NCI-H128 (cell line): Measurements from ENCODE around the gene RC3H2.
"Not testable (repeated sequence)": the region's sequence is repeated elsewhere in the genome, so short reads cannot be mapped to it uniquely, and the experiment has no call there.

Experiments used
- DNase-seq: peaks from one replicate; lab custom pipeline; 2025; ENCODE audit not compliant: unreplicated experiment; lab: John Stamatoyannopoulos, UW

RC3H2 gene

DNA sequence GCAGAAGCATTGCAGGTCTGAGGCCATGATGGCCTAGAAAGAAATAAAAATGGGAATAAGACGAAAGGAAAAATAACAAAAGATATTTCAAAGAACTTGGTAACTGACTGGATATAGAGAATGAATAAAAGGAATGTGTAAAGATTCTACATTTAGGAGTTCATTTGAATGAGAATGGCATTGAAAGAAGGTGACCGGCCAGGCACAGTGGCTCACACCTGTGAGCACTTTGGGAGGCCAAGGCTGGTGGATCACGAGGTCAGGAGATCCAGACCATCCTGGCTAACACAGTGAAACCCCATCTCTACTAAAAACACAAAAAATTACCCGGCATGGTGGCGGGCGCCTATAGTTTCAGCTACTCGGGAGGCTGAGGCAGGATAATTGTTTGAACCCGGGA, 17.6 kb upstream of the RC3H2 start:
- no peak for DNase-seq

DNA sequence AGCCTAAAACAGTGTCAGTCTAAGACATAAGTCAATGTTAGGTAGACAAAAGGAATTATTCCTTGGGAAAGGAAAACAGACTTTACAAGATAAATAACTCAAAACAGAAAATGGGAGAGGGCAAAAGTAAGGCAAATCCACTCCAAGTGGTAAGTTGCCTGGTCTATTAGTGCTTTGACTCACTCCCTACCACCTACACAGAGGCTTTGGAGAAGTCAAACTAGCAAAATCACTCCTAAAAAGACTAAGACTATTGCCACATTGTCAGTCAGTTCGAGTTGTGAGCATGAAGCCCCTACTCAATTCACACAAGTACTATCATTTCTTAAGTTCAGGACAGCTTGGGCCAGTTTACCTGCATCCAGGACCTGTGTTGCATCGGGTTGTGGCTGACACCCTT, 13.2 kb upstream of the RC3H2 start:
- DNase-seq, result no peak

DNA sequence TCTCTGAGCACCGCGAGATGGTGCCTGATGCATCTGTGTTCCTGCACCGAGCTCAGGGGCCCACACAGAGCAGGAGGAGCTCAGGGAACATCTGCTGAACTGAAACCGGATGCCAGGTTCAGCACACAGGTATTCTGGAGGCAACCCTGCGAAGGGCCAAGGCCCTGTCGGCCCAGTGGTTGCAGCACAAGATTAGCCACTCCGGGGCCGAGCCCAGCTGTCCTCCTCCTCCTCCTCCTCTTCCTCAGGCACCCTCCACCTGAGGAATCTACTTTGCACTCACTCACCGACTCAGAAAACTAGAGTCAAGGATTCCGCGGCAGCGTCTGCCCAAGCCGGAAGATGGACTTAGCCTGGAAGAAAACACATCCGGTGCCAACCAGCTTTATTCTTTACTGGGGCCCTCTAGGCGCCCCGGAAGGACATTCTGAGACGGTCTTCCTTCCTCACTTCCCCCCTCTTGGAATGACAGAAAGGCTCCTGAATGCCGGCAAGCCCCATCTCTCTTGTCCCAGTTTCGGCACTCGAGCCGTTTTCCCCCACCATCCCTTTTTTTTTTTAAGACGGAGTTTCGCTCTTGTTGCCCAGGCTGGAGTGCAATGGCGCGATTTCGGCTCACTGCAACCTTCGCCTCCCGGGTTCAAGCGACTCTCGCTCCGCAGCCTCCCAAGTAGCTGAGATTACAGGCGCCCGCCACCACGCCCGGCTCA, 8.0 kb upstream of the RC3H2 start, which contains the start of gene ZBTB6:
ZBTB6 (minus strand) TSS at position 360 of the 710 bp plus-strand sequence. CDS start 1,251 bp downstream, outside the sequence.
- DNase-seq, result peak; percentile 29

DNA sequence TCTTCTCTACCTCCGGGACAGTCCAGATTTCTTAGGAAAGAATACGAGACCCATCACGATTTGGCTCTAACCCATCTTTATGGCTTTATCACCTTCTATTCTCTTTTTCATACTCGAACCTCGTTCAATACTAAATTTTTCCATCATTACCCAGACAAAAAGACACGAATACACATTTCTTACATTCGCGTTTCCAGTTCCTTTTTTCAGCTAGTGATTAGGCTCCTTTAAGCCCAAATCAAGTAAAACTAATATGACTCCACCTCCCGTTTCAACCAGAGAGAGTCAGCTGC, 7.5 kb upstream of the RC3H2 start:
- no peak for DNase-seq

DNA sequence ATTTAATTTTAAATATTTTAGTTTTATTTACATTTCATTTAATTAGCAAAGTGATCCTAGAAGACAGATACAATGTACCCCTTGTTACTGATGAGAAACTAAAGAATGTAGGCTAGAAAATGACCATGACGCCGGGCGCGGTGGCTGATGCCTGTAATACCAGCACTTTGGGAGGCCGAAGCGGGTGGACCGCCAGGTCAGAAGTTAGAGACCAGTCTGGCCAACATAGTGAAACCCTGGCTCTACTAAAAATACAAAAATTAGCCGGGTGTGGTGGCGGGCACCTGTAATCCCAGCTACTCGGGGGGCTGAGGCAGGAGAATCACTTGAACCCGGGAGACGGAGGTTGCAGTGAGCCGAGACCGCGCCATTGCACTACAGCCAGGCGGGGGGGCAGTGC, 963 bp upstream of the RC3H2 start:
- not testable (repeated sequence) for DNase-seq

DNA sequence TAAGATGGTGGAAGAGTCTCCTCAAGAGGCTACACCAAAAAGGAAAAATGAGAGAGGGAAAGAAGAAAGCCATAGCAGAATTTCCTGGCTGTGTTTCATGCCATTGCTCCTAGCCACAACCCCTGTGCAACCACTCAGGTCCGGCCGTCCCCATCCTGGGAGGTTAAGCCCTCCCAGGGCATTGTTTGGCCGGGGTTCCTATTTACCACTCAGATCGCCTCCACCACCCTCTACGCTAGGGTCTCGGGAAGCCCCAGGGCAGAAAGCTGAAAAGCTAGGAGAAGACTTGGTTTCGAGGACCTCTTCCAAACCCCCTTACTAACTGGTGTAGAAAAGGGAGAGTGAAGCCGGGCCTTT, 715 bp downstream of the RC3H2 start:
- DNase-seq, result no peak

DNA sequence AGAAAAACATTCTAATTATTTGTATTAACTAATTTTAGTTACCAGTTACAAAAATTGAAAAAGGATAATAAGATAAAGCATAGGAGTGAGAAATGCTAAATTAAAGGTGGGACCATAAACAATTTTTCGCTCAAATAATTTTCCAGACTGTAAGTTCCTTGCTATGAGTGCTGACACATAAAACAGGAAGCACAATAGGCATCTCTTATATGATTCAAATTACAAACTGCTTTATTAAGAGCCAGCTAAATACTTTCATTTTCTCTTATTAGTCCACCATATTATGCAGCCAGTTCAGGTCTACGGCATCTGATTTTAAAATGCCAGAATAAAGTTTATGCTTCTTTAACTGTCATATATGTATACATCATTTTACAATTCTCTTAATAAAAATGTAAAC, 4.4 kb downstream of the RC3H2 start:
- no peak for DNase-seq

DNA sequence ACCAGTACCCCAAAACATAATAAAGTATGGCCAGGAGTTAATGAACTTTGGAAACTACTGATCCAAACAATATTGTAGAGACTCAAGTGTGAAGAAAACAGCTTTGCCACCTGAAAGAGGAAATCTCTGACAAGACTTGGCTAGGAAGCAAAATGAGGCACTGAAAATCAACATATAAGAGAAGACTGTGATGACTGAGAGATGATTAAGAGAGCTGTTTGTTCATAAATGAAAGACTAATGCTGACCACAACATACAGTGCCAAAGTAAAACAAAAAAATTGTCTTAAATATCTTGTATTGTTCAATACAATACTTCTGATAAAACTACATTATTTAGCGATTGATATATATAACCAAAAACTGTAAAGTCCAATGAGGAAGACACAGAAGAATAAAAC, 7.2 kb downstream of the RC3H2 start:
- DNase-seq, result no peak

DNA sequence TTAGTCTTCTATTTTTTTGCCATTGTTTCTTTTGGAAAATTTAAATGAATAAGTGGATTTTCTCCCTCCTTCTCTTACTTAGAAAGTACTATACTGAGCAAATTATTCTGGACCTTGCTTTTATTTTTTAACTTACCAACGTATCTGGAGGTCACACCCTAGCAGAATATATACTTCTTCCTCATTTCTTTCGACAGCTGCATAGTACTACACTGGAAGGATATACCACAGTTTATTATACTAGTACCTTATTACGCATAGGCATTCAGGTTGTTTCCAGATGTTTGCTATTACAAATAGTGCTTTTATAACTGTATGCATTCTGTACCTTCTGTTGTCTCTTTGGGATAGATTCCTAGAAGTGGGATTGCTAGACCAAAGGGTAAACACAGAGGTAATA, 16.7 kb downstream of the RC3H2 start:
- no peak for DNase-seq

DNA sequence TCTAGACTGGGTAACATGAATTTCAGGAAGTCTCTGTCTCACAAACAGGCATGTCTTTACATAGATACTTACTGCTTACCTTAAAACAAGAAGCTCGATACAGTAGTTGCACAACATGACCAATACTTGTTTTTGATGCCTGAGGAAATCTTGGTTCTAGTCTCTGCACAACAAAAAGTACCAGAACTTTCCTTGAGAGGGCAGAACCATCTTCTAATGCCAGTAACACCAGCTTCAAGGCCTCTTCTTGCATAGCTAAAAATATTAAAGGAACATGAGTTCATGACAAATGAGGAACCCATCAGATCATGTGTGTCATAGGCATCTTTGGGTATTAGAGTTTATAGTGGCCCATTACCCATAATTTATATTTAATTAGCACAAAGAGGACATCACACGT, 22.0 kb downstream of the RC3H2 start:
- DNase-seq, result no peak

DNA sequence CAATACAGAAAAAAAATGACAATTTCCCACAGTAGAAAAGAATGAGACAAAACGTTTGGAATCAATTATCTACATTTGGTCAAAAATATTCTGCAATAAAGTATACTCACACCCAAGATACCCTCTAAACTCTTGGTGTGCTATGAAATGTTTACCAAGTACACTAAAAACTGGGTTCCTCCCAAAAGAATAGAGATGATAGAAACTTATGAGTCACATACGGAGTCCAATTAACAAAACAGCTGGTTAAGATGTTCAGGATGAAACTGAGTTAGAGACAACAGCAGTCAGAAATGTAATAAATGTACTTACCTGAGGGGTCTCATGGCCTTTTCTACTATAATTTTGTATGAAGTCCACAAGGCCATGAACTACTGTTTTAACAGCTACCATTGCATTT, 25.7 kb downstream of the RC3H2 start:
- DNase-seq, result no peak

DNA sequence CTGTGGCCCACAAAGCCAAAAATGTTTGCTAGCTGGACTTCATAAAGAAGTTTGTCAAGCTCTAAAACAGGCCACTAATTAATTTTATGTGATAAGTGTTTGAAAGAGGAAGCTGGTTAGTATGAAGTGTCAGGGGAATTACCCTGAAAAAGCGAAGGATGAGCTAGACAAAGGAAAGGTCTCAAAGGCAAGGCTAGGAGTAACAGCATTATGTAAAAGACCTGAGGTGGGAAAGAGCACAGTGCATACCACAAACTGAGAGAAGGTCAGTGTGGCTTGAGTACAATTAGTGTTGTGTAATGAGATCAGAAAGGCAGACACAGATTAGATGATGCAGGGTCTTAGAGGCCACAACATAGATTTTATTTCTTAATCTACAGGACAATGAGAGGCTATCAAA, 29.6 kb downstream of the RC3H2 start:
- DNase-seq, result no peak

DNA sequence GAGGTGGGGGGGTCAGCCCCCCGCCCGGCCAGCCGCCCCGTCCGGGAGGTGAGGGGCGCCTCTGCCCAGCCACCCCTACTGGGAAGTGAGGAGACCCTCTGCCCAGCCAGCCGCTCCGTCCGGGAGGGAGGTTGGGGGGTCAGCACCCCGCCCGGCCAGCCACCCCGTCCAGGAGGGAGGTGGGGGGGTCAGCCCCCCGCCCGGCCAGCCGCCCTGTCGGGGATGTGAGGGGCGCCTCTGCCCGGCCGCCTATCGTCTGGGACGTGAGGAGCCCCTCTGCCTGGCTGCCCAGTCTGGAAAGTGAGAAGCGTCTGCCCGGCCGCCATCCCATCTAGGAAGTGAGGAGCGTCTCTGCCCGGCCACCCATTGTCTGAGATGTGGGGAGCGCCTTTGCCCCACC, 37.9 kb downstream of the RC3H2 start:
- not testable (repeated sequence) for DNase-seq

DNA sequence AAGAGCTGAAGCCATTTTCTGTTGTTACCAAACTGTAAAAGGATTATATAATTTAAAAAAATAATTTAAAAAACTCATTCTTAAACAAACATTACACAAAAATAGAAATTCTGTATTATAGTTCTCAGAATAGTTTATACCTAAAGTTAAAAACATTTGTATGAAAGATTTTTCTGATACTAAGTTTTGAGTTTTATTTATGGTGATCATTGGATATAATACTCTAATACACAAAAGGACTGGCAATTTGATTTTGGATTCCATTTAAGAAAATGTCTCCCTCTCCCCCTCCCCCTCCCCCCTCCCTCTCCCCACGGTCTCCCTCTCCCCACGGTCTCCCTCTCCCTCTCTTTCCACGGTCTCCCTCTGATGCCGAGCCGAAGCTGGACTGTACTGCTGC, 39.1 kb downstream of the RC3H2 start:
- no peak for DNase-seq

DNA sequence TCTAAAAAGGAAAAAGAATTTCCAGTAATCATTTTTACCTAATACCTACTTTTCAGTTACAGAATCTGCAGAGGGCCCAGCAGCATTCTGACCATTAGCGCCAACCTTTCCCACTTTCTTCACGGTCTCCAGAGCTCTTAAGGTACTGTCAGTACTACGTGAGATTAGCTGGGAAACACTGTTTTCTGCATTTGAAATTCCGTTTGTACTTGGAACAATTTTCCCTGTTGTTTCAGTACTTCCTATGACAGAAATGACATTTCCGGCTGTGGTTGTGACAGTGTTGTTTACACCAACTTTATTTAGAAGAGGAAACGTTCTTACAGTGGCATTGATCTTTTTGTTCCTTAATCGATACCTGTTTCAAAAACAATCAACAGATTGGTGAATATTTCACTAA, 39.9 kb downstream of the RC3H2 start:
- no peak for DNase-seq

DNA sequence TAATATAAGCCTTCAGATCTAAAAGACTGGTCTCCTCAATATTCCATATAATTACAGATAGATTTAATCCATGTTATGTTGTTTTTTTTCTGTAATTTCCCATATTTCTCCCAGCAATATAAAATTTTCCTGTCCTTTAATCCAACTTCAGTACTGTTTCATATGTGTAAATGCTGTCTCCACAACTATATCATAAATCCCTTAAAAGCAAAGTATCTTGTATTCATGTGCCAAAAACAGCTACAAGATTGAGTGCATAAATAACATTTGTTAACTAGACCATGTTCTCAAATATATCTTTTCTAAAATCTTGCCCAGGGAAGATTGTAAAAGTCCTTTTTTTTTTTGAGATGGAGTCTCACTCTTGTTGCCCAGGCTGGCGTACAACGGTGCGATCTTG, 41.8 kb downstream of the RC3H2 start:
- no peak for DNase-seq

DNA sequence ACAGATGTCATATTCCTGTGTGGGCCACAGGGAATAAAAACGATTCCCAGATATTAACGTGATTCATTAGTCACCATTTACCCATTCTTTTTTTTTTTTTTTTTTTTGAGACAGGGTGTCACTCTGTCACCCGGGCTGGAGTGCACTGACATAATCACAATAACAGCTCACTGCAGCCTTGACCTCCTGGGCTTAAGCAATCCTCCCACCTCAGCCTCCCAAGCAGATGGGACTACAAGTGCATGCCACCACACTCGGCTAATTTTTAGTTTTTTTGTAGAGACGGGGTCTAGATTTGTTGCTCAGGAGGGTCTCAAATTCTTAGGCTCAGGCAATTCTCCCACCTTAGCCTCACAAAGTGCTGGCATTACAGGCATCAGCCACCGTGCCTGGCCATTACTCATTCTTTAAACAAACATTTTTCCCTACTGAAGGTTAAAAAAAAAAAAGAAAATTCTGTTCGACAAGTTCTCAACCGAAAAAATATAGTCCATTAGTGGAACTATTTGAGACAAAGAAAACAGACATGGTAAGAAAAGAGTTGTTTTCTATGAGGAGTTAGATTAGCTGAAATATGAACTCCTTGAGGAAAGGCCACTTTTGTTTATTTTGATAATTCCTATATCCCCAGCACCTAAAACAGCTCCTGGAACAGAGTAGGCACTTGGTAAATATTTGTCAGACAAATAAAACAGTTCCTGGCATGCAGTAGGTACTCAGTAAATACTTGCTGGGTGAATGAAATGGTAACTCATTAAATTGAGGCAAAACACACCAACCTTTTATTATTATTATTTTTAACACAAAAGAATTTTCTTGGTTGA, 44.6 kb downstream of the RC3H2 start:
- DNase-seq, result no peak

DNA sequence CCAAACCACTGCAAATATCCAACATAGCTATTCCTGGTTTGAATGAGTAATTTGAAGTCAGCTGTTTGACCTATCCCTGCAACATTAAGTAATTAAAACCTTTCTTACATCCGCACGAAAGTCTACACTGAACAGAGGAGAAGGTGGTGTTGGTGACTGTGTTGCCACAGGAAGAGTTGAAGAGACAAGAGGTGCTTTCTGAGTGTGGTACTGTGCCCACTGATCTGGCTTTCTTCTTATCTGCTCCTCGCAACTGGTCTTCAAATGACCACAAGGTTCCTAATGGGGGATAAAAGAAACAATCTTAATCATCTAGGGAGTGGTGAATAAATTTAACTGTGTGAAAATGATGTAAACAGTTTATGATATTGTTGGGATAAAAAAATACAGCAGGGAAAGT, 47.3 kb downstream of the RC3H2 start:
- DNase-seq, result no peak

DNA sequence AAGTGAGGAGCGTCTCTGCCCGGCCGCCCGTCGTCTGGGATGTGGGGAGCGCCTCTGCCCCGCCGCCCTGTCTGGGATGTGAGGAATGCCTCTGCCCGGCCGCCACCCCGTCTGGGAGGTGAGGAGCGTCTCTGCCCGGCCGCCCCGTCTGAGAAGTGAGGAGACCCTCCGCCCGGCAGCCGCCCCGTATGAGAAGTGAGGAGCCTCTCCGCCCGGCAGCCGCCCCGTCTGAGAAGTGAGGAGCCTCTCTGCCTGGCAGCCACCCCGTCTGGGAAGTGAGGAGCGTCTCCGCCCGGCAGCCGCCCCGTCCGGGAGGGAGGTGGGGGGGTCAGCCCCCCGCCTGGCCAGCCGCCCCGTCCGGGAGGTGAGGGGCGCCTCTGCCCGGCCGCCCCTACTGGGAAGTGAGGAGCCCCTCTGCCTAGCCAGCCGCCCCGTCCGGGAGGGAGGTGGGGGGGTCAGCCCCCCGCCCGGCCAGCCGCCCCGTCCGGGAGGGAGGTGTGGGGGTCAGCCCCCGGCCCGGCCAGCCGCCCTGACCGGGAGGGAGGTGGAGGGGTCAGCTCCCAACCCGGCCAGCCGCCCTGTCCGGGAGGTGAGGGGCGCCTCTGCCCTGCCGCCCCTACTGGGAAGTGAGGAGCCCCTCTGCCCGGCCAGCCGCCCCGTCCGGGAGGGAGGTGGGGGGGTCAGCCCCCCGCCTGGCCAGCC, 52.9 kb downstream of the RC3H2 start:
- DNase-seq, result not testable (repeated sequence)

DNA sequence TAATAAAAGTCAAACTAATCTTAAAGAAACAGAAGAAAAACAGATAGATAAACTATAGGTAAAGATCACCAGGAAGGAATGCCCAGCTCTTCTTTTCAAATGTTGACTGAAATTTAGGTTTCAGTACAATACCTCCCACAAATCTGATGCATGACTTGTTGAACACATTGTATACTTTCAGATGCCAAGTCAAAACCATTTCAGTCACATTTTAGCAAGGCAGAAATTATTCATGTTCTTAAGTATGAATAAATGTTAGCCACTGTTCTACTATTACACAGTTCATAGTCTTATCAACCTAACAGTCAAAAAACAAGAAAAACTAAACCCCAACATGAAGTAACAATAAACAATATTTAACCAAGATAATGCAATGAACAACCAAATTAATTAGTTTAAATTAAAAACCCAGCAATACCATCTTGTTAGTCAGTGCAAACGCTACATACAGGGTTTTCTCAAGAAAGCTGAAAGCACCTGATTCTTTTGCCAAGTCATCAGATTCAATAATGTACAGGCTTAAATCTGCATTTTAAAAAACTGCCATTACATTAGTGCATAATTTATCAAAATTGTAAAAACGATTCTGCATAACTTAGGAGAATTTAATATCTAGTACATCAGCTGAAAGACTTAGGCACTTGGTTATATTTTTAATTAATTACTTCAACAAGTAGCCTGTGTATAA, 56.8 kb downstream of the RC3H2 start:
- DNase-seq, result no peak

DNA sequence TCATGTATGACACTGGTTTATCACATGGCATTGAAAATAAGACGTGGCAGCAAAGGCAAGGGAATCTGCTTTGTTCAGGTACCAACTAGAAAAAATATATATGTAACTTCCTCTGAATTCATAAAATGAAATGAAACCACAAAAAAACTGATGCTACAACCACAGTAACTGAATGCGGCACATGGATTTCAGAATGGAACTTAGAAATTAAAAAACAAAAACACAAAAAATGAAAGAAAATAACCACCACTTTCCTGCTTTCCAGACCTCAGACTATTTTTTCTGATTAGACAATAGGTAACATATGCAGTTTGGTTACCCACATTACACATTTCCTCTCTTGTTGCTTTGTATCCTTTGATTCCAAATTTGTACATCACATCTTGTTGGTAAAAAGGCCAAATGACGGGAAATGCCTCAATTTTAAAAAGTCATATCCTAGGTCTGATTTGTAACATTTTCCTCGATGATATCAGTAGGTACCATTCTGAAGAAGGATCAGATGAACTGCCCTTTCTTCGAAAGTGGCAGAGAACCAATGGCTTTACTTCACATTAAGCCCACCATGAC, 58.7 kb downstream of the RC3H2 start:
- no peak for DNase-seq
